Cardiac ventricle fibroblast (primary cell): Measurements from ENCODE around the gene CASP14. TPM values are rescaled to one million over a fixed set of nuclear protein-coding genes. Genes with fewer than 3 reads are reported as not detected.

Experiments used
- total RNA-seq: library from RNA; depleted of rRNA; stranded (reverse); fragments of >200 nt; gene quantifications from 2 replicates; pipeline ENCODE4 v1.2.3, GENCODE V29; 2015

The CASP14 gene
- not detected in 2 replicates for total RNA-seq

DNA sequence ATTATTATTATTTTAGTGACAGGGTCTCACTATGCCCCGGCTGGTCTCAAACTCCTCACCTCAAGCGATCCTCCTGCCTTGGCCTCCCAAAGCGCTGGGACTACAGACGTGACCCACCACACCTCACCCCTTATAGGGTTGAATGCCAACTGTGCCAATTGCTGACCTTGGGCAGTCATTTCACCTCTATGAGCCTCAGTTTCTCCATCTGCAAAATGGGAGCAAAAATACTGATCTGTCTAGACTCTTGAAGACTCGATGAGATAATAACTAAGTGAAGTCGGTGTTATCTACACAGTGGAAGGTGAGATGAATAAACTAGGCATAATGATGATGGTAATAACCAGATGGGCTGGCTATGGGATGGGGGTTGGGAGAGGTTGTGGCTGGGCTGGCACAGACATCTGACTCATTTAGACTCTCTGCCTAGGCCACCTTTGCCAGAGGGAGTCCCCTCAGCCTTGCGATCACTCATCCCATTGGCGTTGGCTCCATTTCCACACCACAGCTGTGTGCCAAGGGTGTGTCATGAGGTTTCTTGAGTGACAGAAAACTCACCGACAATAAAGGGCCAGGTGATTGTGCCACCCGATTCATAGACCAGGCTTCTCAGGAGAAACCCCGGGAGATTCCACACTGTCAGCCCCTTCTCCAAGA, at the start of gene CASP14:
CASP14 (plus strand) TSS at position 596 of the 657 bp plus-strand sequence. CDS start 2,772 bp downstream, outside the sequence.

GRCh38 chr19:15081911-15082310, 32.6 kb downstream of the CASP14 start, which contains the start of gene OR1I1:
OR1I1 (plus strand) TSS chr19:15082211; CDS start chr19:15087066, 4,855 bp downstream.

DNA sequence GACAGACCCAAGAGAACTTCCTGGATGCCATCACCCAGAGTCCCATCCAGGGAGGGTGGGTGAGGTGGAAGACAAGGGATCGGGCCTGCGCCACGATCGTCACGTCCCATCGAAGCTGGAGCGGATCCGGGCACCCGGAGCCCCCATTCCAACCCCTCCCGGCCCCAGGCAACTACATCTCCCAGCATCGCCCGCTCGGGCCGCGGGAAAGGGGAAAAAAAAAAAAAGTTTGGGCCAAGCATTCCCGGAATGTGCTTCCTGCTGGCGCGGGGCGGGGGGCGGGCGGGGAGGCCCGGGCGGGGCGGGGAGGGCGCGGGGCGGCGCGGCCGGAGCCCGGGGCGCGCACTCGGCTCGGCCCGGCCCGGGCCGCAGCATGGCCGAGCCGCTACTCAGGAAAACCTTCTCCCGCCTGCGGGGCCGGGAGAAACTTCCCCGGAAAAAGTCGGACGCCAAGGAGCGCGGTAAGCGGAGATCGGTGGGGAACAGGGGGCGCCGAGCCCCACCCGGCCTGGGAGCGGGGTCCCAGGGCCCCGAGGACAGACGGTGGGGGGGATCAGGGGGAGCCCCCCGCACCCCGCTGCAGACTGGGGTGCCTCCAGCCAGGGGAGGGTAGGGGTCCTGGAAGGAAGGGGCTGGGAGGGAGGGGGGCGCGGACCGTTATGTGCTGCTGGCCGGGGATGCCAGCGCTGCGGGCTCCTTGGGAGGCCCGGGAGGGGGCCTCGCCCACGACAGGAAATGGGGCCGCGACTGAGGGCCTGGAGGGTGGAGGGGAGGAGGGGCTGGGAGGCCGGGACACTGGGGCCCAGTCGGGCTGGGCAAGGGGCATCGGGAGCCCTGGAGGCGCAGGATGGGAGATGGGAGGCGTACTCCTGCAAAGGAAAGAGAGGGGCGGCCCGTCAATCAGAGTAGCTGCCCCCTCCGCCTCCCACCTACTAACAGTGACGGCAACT, 58.1 kb downstream of the CASP14 start, which contains the start of gene SYDE1:
SYDE1 (plus strand) TSS at position 341 of the 950 bp plus-strand sequence; CDS start at position 374, 33 bp downstream.

Other genes with a start within 250 kb of the CASP14 start
- not detected in 2 replicates for gene OR7A5, start 214.3 kb upstream of the CASP14 start, total RNA-seq
- gene OR7C1, start 214.3 kb upstream of the CASP14 start, total RNA-seq, result not detected in 2 replicates
- gene OR7A10, start 200.6 kb upstream of the CASP14 start, total RNA-seq, result not detected in 2 replicates
- not detected in 2 replicates for gene OR7A17, start 163.3 kb upstream of the CASP14 start, total RNA-seq
- gene OR7C2, start 108.0 kb upstream of the CASP14 start, total RNA-seq, result not detected in 2 replicates
- gene SLC1A6, start 69.6 kb upstream of the CASP14 start, total RNA-seq, result not detected in 2 replicates
- gene OR1I1, start 32.7 kb downstream of the CASP14 start, total RNA-seq, result not detected in 2 replicates
- 32.6 and 41.1 TPM in 2 replicates for gene SYDE1, start 57.9 kb downstream of the CASP14 start, total RNA-seq
- 66.9 and 67.3 TPM in 2 replicates for gene NOTCH3, start 151.5 kb downstream of the CASP14 start, total RNA-seq
- gene EPHX3, start 183.0 kb downstream of the CASP14 start, total RNA-seq, result not detected in 2 replicates